ENCODE data around the gene BCHE.

Gene BCHE

DNA sequence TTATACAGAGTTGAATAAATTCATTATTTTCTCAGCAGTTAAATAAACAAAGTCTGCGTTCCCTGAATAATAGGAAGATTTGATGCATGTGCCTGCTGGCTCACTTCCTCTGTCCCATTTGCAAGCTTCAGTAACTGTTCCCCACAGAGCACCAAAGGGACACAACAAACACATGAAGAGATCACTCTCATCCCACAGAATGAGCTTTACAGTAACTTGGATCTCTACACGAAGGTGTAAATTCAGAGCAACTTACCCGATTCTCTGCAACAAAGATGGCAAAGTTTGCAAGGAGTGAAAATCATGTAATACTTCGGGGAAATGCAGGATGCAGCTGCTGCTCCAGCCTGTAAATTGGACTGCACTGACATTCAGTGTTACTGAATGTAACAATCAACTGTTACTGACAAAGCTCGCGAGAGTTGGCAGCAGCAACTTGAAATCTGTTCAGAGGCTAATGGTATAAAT, at the start of gene BCHE:
Gene BCHE (minus strand): TSS at position 366 of the 468 bp plus-strand sequence. CDS start 6,390 bp downstream, outside the sequence.
- no peak for DNase-seq (ENCODE audit: low spot score)

DNA sequence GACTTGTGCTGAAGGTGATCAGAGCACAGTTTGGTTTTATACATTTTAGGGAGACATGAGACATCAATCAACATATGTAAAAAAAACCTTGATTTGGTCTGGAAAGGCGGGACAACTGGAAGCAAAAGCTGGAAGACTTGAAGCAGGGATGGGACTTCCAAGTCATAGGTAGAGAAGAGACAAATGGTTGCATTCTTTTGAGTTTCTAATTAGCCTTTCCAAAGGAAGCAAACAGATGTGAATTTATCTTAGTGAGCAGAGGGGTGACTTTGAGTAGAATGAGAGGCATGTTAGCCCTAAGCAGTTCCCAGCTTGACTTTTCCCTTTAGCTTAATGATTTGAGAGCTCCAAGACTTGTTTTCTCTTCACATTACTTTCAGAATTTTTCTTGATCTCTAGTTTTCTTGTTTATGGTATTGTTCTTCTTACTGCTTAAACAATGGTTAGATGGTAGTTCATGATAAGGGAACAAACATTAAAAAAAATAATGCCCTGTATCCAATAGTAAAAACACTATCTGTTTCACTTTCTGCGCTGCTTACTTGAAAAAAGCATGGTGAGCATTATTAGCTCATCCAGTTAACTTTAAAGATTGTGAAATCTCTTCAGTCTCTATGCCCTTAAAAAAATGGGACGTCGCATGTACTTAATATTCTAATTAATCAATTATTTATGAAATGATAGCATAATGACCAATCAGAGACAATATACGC, 48.5 kb upstream of the BCHE start:
- DNase-seq (ENCODE audit: low spot score) = no peak

- DNase-seq (ENCODE audit: low spot score) = no peak
Measured at GRCh38 chr3:165884518-165884917, 47.3 kb upstream of the BCHE start.

DNA sequence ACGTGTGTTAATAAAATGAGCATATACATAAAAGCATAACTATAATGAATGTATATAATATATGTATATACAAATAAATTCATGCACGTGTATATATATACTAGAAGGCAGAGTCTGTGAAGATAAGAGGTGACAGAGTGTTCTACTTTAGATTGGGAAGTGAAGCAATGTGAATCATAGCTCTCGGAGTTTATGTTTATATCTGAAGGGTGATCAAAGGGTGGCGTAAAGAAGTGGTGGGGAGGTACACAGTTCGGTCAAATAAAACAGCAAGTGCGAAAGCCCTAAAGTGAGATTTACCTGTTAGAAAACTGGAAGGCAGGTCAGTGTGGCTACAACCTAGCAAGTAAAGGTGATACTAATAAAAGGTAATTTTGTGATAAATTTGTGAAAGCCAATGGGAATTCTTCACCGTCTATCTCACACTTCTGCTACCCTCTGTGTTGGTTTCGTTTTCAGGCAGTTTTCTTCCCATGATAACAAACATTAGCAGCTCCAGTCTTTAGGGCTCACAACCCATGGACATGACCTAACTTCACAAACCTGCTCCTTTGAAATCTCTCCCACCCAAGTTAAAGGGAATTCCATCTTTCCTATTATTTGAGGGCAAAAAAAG, 46.7 kb upstream of the BCHE start:
- no peak for DNase-seq (ENCODE audit: low spot score)

DNA sequence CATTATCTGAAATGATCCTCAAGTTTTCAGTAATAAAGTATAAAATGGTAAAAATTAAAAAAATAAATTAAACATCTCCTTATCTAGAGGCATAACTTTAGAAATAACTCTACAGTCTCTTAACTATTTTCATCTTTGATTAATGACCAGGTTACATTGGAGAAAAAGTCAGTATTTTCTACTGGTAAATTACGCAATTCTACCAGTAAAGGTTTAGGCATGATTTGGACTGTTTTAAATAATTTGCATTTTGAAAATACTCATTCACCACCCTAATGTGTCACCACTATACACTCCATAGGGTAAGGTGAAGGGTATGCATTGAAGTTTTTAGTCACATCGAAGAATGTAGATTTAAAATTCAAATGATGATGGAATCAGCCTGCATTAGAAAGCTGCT, 45.9 kb upstream of the BCHE start:
- DNase-seq (ENCODE audit: low spot score) = no peak

GRCh38 chr3:165875644-165876043, 38.4 kb upstream of the BCHE start:
- no peak for DNase-seq (ENCODE audit: low spot score)

DNA sequence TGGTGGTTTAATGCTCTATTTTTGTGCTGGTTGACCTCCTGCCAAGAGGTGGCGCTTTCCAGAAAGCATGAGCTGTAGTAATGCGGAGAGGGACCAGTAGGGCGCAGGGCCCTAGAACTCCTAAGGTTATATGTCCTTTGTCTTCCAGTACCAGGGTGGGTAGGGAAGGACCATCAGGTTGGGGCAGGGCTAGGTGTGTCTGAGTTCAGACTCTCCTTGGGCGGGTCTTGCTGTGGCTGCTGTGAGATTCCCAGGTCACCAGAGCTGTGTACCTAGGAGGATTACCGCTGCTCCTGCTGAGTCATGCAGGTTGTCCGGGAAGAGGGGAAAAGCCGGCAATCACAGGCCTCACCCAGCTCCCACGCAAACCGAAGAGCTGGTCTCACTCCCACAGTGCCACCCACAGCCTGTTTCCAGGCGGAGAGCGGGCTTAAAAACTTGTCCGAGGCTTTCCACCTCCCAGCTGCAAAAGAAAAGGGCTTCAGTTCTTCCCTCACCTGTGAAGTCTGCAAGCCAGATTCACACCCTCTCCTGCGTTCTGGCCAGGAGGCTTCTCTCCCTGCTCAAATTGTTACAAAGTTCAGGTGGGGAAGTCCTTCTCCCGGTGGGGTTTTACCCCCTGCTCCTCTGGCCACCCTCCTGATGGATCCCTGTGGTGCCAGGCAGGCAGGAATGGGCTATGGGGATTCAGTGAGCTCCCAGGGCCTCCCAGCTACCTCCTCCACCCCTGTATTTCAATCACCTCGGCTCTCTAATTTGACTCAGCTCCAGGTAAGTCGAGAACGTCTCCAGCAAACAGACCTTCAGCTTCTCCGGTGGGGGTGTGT, 37.7 kb upstream of the BCHE start:
- no peak for DNase-seq (ENCODE audit: low spot score)

GRCh38 chr3:165868088-165868487, 30.9 kb upstream of the BCHE start:
- no peak for DNase-seq (ENCODE audit: low spot score)

DNA sequence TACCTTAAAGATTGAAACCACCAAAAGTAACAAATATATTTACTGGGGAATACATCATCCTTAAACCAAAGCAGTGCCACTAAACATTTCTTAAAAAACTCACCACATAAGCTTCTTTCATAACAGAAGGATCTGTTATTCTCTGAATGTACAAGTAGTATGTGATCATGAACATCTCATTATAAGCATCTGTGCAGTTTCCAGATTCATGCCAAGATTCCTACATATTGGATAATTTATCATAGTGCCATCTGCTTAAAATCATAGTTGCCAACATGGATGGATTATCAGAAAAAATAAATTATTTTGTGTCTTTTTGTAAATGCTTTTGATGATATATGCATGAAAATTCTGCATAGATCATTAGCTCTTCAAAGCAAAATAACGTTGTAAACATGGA, 21.8 kb upstream of the BCHE start:
- DNase-seq (ENCODE audit: low spot score) = no peak

GRCh38 chr3:165855581-165855980, 18.4 kb upstream of the BCHE start:
- DNase-seq (ENCODE audit: low spot score) = no peak

DNA sequence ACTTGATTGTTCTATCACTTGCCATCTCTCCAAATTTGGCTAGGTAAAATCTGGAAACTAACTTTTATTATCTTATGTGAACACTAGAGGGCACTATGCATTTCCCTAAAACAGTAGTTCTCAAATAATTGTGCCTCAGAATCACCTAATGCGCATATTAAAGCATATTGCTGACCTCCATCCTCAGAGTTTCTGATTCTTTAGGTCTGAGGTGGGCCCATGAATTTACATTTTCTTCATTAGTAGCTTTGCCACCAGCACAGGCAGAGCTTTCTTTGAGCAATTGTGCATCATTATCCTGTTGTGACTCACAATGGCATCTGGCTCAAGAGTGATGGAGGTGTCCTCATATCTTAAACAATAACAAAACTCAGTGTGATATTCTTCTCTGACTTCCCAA, 17.5 kb upstream of the BCHE start:
- no peak for DNase-seq (ENCODE audit: low spot score)

DNA sequence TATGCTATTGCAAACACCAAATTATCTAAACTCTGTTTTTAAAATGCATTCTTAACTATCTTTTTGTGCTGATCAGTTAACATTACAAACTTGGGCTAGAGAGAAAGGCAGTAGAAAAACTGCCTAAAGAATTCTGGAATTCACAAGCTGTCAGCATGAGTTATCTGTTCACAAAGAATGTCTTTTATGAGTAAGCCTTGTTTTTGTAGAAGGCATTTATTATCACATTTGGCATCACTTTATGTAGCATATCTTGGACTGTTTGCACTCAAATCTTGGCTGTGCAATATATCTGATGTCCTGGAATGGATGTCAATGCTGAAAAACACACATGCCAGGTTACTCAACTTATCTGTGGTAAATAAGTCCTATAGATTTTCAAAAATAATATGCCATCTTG, 15.5 kb upstream of the BCHE start:
- no peak for DNase-seq (ENCODE audit: low spot score)

- DNase-seq (ENCODE audit: low spot score) = no peak
Measured at GRCh38 chr3:165852191-165852590, 15.0 kb upstream of the BCHE start.

DNA sequence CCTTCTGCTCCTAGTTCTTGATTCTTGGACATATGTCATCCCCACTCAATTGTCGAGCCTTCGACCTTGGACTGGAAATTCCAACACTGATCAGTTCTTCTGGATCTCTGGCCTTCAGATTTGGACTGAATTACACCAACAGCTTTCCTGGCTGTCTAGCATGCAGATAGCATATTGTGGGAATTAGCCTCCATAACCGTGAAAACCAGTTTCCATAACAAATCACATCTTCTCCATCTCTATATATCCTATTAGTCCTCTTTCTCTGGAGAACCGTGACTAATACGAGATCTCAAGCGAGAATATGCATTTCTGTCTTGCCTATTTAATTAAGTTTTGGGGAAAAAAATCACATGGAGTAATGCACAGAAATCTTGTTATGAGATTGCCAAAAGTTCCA, 8.8 kb upstream of the BCHE start:
- no peak for DNase-seq (ENCODE audit: low spot score)

- DNase-seq (ENCODE audit: low spot score) = no peak
Measured at GRCh38 chr3:165839296-165840076, 2.3 kb upstream of the BCHE start.

DNA sequence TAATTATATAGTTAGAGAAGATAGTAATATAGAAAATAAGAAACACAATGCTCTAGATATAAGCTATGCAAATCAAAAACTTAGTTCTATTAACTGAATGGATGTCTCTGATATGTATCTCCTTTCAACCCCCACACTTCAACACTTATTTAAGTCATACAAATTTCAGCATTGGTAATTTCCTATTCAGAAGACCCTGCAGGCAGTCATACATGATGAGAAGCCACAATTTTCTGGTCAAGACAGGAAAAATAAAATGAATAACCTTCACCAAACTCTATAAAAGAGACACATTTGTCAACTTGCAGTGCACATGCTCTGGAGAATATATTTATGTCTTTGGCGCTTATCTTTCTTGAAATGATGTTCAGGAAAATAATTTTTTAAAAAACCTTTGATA, 578 bp upstream of the BCHE start:
- DNase-seq (ENCODE audit: low spot score) = no peak

DNA sequence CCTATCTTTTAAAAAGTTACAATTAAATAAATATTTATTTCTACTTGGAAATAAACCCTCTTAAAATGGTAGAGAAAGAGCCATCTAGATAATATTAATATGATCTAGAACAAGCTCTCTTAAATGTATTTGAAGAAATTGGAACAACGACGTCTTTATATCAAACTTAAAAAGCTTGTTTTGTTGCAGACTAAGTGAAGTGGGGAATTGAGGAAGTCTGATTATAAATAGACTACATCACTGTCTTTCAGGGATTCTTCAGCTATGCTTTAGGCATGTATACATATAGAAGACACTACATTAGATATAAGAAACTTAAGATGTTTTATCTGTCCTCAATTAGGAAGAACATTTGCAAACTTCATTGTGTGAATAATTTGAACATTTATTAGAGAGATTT, 1.8 kb downstream of the BCHE start:
- DNase-seq (ENCODE audit: low spot score) = no peak

DNA sequence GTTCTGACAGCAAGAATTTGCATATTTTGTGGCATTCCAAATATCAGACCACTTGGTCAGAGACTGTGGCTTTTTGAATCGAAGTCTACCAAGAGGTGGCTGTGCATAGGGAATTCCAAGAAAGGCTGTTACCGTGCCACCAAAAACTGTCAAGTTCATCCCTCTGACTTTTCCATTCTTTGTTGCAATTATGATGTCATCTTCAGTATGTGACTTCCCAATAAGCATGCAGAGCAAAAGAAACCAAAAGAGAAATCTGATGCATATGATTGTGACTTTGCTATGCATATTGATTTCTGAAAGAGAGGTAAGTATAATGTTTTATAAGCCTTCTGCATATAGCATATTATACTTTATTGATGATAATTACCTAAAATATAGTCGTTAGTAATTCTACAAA, 6.5 kb downstream of the BCHE start:
- no peak for DNase-seq (ENCODE audit: low spot score)

GRCh38 chr3:165827883-165828282, 9.3 kb downstream of the BCHE start:
- DNase-seq (ENCODE audit: low spot score) = no peak

DNA sequence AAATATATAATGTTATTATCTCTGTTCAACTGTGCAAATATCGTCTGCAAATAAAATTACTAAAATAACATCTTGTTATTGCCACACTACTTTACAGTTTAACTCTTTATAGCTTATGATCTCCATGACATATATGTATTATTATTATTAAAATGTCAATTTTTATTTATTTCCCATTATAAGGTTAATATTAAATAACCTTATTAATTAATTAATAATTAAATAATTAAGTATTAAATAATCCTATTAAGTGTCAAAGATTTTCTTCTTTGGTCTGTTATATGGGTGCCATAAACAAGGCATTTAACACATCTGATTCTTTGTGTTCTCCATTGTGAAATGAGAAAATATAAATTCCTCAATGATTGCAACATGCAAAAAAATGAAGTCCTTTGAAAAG, 10.0 kb downstream of the BCHE start:
- no peak for DNase-seq (ENCODE audit: low spot score)

GRCh38 chr3:165820671-165821123, 16.5 kb downstream of the BCHE start:
- no peak for DNase-seq (ENCODE audit: low spot score)

DNA sequence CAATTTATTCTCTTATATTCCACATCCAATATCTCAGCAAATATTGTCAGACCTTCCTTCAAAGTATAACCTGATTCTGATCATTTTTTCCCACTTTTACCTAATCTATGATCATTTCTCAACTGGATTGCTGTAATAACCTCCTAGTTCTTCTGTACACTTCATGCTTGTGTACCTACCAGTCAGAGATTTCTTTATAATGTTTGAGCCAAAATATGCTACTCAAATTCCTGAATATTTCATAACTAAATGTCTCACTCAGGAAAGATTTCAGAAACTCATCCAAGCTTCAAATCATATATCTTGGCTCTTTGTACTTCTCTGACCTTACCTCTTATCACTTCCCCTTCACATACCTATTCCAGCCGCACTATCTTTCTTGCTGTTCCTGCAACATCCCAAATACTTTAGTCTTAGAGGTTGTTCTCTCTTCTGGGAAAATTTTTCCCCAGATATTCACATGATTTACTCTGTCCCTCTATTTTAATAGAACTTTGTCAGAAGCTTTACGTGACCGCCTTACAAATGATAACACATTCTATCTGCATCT, 20.0 kb downstream of the BCHE start:
- DNase-seq (ENCODE audit: low spot score) = no peak

Data from CD4-positive, alpha-beta T cell treated with Interleukin-6 at 100 ng/mL for 8 hours (primary cell).